ENCODE results near the gene GRID1.

Gene GRID1

DNA sequence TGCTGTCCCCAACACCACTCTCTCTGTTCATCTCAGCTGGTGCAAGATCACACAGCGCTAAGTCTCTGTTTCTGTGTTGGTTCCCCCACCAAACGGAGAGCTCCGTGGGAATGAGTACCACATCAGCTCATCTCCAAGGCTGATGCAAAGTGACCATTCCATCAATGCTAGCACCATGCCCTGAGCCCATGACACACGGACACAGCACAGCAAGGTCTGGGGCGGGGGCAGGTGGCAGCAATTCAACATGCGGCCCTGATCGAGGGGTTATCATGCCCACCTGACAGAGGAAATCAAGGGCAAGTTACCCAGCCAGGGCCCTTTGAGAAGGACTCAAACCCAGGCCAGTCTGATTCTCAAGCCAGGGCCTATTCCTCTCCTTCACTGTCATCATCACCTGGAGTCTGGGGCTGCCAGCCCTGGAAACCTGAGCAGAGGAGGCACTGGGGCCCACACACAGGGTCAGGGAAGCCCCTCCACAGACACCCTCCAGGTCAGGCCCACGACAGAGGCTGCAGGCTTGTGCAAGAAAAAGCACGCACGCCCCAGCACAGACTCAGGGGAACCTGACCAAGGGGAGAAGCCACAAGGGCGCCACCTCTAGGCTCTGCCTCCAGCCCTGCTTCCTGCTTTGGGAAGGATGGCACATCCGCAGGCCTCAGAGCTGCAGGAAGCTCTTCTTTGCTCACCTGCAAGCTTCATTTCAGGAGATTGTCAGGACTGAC, 74.8 kb downstream of the GRID1 start:
- DNase-seq (ENCODE audit: low spot score), result no peak

DNA sequence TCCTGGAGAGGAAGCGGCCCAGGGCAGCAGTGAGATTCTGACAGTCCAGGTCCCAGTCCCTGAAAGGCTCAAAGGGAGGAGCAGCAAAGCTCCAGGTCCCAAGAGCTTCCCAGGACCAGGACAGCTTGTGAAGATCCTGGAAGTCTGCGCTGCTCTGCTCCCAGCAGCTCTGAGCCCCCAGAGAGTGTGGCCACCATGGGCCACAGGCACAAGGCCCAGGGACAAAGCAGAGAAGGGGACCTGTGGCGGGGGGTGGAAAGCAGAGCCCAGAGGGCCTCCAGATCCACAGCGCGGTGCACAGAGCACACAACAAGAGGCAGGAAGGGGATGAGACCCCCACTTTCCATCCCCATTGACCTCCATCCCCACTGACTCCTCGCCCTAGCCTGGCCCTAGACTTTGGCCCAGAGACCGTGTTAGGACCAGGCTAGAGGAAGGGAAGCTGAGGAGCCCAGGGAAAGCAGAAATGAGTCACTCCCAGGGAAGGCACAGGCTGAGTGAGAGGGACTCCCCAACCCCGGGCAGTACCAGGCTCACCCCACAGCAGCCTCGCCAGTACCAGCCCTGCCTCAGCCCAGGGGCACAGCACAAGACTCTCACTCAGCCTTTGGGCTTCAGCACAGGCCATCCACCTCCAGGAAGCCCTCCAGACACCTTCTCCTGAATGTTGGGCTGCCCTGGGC, 75.5 kb downstream of the GRID1 start:
- DNase-seq (ENCODE audit: low spot score), result no peak

DNA sequence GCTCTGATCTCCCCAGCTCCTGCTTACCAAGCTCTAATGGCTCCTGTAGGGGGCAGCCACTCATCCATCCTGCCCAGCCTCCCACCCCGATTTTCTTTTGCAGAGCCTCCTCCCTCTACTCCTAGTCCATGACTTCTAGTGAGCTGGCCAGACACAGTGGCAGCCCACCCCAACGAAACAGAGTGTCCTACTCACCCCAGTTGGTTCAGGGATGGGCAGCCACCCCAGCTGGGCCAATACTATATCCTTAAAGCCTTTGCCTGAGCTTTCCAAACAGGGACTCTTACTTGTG, 77.1 kb downstream of the GRID1 start:
- DNase-seq (ENCODE audit: low spot score), result no peak

DNA sequence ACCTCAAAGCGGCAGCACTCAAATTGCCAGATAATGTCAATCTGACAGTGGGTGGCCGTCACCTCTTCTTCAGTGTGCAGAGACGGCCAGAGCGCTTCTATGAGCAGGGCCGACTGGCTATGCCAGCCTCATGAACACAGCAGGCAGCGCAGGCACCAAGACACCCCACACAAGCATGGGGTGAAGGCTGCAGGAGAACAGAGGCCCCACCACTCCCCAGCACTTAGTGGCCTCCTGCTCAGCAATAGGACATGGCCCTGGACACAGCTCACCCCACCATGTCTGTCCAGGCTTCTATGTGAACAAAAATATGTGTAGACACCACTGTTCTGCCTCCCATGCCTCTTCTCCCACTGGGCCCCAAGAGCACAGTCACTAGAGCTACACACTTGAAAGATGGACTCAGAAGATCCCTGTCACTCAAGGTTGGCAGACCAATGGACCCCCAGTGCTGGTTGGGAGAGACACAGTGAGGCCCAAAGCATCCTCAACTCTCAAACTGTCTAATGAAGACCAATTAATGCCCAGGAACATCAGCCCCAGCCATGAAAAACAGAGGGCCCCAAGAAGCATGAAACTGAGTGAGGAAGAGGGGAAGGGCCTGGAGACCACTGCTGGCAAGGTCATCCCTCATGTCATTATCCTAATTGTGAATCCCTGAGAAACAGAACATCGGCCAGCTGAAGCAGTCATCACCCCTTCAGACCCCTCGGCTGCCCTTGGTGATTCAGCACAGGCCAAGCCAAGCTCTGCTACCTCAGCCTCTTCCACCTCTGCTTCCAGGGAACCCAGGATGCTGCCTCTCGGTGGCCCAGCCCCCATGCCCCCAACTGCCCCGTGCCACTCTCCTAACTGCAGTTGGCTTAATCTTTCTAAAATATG, 77.7 kb downstream of the GRID1 start:
- DNase-seq (ENCODE audit: low spot score), result no peak

DNA sequence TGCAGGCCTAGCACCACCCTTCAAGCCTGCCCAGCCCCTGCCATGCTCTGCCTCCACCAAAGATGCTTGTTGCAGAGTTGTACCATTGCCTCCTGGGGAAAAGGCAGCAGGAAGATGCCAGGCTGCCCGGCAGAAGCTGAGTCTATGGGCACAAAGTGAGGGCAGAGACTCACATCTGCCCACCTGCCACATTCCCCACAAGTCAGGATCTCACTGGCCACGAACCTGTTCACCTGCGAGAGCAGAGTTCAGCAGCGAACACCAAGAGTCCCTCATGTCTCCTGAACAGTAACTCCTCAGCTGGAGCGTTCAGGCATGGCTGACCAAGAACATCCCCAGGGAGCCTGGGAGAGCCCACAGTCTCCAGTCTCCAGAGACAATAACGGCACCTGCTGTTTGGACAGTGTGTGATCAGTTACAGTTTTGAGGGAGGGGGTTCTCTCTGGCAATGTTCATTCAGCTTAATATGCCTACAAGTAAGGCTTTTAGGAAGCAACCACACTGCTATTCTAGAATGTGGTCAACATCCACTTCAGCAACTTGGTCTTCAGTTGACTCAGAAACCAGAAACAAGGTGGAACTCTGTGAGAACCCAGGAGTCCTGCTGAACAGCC, 78.5 kb downstream of the GRID1 start:
- no peak for DNase-seq (ENCODE audit: low spot score)

DNA sequence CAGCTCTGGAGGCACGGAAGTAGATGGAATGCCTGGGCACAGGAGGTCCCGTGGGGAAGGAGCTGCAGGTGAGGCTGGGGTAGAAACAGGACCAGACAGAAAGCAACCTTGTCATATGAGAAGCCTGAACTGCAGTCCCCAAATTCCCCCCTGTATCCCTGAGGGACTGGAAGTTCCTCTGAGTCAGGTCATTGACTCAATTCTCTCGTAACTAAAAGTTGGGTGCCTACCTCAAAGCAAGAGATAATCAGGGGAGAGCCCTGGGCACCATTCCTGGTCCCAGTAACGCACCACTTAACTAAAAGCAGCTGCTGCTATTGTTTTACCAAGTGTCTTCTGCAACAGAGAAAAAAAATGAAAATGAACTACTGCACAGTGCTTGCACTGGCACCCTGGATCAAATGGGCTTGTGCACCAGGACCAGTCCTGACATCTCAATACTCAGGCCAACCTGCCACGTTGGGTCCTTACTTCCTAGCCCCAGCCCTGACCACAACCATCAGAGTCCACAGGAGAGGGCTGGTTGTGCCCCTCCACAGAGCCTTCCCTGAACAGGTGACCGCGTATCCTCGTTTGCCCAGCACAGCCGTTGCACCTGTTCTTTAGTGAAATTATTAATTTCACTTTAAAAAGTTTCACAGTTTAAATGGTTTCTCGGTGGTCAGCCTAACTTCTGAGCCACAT, 79.3 kb downstream of the GRID1 start:
- no peak for DNase-seq (ENCODE audit: low spot score)

DNA sequence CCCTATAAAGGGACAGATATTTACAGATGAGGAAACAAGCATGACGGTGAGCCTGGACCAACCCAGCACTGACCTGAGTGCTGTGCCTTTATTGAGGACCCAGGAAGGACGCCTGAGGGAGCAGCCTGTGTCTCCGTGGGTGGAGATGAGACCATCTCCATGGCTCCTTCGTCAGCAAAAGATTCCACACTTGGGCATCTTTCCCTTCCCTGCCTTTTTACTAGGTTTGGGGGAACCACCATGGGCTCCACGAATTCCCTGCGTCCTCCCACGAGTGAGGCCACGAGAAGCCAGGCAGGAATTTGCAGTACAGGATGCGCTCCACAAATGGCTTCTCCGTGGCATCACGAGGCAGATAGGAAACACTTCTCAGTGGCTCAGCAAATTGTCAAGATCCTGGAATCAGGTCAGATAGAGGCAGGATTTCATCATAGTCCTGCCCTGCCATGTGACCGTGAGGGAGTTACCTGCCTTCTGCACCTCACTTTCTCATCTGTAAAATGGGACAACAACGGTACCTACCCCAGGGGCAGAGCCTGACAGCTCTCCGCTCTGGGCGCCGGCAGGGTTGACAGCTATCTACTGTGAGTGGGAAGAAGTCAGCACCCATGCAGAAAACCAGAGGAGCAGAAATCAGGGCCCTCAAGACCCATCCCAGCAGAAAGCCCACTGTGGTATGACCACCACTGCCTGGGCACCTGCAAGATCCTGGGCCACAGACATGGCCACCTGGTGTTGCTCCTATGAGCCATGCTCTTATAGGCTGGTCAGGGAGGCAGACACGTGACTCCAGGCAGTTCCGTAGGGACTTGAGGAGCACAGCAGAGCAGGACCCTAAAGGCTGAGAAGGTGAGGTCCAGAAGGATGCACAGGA, 80.1 kb downstream of the GRID1 start:
- DNase-seq (ENCODE audit: low spot score), result no peak

DNA sequence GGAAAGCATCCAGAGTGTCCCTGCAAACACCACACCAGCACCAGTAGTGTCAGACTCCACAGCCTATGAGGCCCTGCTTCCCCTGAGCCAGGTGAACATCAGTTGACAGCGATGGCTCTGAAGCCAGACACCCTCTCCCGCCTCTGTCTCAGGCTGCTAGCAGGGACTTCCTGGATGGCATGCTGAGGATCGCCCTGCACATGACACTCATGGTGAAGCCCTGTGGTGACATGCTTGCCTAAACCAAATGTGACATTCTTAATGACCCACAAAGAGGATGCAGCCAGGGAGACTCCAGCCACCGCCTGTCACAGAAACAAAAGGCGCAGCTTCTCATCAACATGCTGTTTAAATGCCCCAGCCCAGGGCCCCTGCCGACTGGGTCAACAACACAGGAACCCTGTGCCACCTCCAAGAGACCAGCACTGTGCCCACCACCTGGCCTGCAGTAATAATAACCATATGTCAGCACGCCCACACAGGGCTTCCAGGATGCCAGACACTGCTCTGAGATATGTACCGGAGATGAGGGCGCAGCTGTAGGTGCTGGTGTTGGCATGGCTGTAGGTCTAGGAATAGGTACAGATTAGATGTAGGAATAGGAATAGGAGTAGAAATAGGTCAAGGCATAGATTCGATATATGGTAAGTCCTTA, 81.3 kb downstream of the GRID1 start:
- DNase-seq (ENCODE audit: low spot score), result no peak

DNA sequence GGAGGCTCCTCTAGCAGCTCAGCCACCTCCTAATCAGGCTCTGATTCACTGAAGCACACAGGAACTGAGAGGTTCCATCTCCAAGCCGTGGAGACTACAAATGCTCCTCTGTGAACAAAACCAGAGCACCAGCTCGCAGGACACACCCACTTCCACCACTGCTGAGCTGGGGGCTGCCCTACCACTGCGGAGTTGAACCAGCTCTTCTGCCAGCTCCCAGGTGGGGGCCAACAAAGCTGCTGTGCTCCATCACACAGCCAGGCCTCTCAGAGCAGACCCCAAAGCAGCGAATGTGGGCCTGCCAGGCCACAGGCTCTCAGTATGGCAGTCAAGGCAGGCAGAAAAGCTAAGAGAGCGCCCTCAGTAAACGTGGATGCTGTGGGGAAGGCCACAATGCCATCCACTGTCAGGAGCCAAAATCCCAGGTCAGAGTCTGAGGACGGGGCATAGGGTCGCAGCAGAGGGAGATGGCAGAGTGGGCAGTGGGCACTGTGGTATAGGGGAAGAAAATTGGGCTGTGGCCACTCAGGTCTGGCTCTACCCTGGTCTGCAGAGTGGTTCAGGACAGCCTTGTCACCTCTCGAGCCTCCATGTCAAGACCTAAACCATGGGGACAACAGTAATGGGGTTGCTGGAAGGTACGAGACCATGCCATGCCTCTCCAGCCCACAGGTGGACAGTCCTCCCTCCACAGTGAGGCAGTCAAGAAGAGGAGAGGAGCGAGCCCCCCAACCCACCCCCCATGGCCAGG, 82.1 kb downstream of the GRID1 start:
- no peak for DNase-seq (ENCODE audit: low spot score)

DNA sequence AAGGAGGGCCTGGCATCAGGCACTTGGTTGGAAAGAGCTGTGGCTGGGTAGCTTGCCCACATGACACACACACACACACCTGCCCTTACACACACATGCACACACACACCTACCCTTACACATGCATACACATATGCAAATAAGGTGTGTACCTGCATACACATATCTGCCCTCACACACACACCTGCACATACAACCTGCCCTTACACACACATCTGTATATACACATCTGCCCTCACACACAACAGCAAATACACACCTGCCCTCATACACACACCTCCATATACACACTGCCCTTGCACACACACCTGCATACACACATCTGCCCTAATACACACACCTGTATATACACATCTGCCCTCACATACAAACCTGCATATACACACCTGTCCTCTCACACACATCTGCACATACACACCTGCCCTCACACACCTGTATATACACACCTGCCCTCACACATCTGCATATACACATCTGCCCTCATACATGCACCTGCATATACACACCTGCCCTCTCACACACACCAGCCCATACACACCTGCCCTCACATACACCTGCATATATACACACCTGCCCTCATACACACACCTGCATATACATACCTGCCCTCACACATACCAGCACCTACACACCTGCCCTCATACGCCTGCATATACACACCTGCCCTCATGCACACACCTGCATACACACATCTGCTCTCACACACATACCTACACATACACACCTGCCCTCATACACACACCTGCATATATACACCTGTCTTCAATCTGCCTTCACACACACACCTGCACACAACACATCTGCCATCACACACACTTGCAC, 82.9 kb downstream of the GRID1 start:
- DNase-seq (ENCODE audit: low spot score), result no peak

DNA sequence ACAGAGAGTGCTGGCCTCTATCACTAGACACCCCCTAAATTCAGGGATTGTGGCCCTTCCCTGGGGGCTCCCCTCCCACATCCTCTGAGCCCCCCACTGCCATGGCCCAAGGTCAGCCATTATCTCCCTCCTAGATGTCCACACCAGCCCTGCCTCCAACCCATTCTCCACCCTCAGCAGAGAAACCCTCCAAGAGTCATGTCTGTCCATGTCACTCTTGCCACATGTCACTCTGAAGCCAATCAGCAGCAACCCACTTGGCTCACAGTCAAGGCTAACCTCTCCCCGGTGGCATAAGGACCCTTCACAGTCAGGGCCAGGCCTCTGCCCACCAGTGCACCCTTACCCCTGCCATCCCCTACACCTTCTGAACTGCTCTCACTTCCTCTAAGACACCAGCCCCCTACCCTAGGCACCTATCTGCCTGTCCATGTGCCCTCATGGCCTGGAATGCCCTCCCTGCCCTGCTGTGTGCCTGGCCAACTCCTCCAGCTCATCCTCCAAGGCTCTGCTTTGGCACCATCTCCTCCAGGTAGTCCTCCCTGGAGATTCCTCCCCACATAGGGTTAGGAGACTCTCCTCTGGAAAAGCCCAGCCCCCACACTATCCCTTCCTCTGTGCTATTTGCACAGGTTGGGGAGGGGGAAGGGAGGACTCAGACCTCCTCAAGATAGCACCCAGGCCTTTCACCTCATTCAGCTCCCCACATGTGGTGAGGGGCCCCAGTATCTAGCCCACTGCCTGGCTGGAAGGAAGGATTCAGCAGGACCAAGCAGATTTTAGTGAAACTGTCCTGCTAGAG, 83.7 kb downstream of the GRID1 start:
- DNase-seq (ENCODE audit: low spot score), result no peak

DNA sequence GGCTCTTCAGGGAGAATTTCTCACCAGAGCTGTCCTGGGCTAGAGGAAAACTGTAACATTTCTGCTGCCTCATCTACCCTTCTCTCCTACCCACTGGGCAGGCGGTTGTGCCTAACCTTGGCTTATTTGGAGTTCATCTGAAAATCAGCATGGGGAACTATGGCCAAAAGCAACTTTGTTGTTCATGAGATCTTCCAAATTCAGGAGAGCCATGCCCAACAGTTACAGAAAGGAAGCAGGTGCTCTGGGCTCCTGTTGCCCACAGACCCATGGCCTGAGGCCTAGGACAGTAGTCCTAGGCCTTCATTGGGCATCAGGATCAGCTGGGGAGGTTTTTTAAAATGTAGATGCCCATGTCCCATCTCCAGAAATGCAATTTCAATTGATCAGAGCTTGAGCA, 85.2 kb downstream of the GRID1 start:
- no peak for DNase-seq (ENCODE audit: low spot score)

DNA sequence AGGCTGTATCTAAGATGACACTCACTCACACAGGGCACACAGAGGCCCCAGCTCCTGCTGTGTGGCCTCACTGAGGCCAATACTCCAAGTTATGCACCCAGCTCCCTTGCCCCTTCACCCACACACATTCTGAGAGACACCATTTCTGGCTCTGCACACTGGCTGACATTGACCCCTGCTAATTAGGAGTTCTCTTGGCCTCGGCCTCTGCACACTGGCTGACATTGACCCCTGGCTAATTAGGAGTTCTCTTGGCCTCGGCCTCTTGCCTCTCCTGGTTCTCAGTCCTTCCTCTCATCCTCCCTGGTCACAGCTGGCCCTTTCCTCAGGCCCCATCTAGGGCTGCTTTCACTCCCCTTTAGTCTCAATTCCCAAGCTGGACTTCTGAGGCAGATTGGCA, 97.3 kb downstream of the GRID1 start:
- no peak for DNase-seq (ENCODE audit: low spot score)

DNA sequence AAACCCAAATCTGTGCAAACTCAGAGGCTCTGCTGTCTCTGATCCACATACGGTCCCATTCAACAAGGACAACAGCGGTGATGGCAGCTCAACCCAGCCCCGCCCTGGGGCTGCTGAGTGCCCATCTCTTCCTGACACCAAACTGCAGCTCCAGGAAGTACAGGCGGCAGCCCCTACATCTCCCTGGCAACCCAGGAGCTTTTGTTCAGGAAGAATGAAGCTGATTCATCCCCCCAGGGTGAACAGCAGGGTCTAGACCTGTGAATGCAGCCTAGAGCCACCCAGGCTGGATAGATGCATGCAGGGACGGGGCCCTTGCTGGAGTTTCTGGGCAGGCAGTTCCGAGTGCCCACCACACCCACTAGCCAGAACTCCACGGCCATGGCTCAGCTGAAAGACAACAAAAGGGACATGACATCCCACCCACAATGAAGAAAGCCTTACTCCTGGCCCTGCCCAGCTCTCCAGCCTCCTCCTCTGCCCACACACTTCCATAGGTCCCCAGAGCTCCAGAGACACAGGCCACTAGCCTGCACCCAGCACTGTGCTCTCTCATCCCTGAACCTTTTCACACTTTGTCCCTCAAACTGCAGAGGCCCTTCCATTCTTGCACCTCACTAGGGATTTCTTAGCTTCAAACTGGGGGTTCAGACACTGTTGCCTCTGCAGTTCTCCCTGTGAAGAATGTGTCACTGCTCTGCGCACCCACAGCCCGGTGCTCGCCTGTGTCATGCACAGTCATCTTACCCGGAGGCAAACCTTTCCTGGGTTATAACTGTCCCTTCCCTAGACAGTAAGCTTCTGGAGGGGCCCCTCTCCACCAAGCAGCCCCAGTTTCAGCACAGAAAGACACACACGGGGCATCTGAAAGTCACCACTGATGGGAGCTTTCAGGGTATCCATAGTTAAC, 99.1 kb downstream of the GRID1 start:
- DNase-seq (ENCODE audit: low spot score), result no peak

DNA sequence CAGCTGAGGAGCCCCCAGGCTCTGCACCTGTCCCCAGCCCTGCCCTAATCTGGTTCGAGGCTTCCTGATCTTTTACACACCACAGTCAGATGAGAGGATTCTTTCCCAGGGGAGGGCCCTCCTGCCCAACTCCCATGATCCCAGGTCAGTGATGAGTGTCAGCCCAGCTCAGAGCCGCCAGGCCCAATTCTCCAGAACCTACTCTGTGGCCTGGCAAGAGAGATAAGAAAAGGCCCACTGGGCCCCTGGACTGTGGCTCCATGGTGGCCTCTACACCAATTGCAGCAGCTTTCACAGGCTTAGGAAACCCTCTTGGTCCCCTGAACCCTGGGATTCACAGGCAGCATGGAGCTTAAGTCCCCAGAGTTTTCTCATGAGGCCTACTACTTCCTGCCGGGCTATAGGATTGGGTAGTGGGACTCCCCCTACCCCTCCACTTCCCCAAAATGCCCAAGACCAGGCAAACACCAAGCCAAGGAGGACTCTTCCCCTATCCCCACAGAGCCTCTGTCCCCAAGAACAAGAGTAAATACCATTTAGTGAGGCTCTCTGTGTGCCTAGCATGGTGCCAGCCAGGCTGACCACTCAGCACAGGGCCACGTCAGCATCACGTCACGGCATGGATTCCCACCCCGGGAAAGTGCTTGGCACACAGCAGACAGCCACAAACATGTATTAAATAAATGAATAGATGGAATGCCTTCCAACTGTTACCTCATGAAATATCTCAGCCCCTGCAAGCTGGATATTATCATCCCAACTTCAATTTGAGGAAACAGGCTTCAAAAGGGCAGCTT, 100.0 kb downstream of the GRID1 start:
- no peak for DNase-seq (ENCODE audit: low spot score)

DNA sequence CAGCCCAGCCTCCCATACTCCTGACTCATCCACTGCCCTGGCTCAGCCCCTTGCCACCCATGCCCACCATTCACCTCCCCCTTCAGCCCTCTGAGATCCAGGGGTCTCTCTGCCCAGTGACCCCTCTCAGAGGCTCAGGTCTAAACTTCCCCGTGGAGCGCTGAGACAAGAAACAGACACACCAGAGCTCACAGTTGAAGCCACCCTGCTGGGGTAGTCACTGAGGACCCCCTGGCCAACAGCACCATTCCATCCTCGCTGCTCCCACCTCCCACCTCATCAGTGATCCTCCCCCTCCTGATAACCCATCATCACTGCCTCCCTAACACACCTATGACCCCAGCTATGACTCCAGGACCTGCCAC, 100.7 kb downstream of the GRID1 start:
- no peak for DNase-seq (ENCODE audit: low spot score)

Data from HuH-7.5 (cell line).